Choroid plexus epithelial cell (primary cell): ENCODE results near the gene ENOX1.
"Not testable (repeated sequence)": the region's sequence is repeated elsewhere in the genome, so short reads cannot be mapped to it uniquely, and the experiment has no call there.

Source experiments
- DNase-seq: peaks from one replicate; pipeline ENCODE4 v3.0.0-alpha.2; 2010; ENCODE audit warnings: low read depth
- H3K4me3 ChIP-seq: 2 replicates; pipeline ENCODE4 v1.5.1; 2011; ENCODE audit warnings: low read depth, mild to moderate bottlenecking, control low read depth, low read length, moderate library complexity
- CTCF ChIP-seq: conservative IDR thresholded peaks from 2 replicates; pipeline ENCODE4 v1.5.1; 2011; ENCODE audit warnings: low read depth, mild to moderate bottlenecking, control low read depth, inconsistent platforms, low read length, moderate library complexity

Gene ENOX1

GRCh38 chr13:43193789-43194420 is 592.9 kb downstream of the ENOX1 start:
- TF ChIP-seq CTCF, result no peak
- DNase-seq, result no peak

GRCh38 chr13:43191546-43191945 is 595.2 kb downstream of the ENOX1 start:
- no peak overlapping the region for H3K4me3 ChIP-seq
- DNase-seq, result no peak
- no peak for TF ChIP-seq CTCF

More at GRCh38 chr13:43193789-43194420, 592.9 kb downstream of the ENOX1 start:
- no peak overlapping the region for H3K4me3 ChIP-seq

- no peak overlapping the region for H3K4me3 ChIP-seq
- no peak for TF ChIP-seq CTCF
- DNase-seq, result no peak
Observed at GRCh38 chr13:43185226-43185625, 601.5 kb downstream of the ENOX1 start.

- DNase-seq, result no peak
- TF ChIP-seq CTCF, result no peak
- H3K4me3 ChIP-seq, result no peak overlapping the region
Observed at GRCh38 chr13:43180837-43181236, 605.9 kb downstream of the ENOX1 start.

GRCh38 chr13:43180036-43180660 is 606.6 kb downstream of the ENOX1 start:
- H3K4me3 ChIP-seq, result no peak overlapping the region
- no peak for DNase-seq
- no peak for TF ChIP-seq CTCF

- no peak for TF ChIP-seq CTCF
- peak; percentile 30 for DNase-seq
Observed at GRCh38 chr13:43171489-43171888, 615.3 kb downstream of the ENOX1 start.

GRCh38 chr13:43170506-43170905 is 616.3 kb downstream of the ENOX1 start:
- no peak overlapping the region for H3K4me3 ChIP-seq
- DNase-seq, result no peak
- no peak for TF ChIP-seq CTCF

More at GRCh38 chr13:43171489-43171888, 615.3 kb downstream of the ENOX1 start:
- no peak overlapping the region for H3K4me3 ChIP-seq

GRCh38 chr13:43168434-43168833 is 618.3 kb downstream of the ENOX1 start:
- DNase-seq, H3K4me3 ChIP-seq: not testable (repeated sequence)
